Stimulated activated CD4-positive, alpha-beta T cell treated with anti-CD3 and anti-CD28 coated beads, Interleukin-12 subunit alpha, Interleukin-12 subunit beta, amount 100 ng/mL, for 4 hours (primary cell): ENCODE results near the gene PTRHD1.
A peak's percentile ranks its signal among the peaks of the same experiment; 100 is the strongest.
"Not testable (repeated sequence)": the region's sequence is repeated elsewhere in the genome, so short reads cannot be mapped to it uniquely, and the experiment has no call there.

Source experiments
- DNase-seq: peaks from one replicate; pipeline ENCODE4 v3.0.0-alpha.2; 2020

The PTRHD1 gene, protein sequence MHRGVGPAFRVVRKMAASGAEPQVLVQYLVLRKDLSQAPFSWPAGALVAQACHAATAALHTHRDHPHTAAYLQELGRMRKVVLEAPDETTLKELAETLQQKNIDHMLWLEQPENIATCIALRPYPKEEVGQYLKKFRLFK

DNA sequence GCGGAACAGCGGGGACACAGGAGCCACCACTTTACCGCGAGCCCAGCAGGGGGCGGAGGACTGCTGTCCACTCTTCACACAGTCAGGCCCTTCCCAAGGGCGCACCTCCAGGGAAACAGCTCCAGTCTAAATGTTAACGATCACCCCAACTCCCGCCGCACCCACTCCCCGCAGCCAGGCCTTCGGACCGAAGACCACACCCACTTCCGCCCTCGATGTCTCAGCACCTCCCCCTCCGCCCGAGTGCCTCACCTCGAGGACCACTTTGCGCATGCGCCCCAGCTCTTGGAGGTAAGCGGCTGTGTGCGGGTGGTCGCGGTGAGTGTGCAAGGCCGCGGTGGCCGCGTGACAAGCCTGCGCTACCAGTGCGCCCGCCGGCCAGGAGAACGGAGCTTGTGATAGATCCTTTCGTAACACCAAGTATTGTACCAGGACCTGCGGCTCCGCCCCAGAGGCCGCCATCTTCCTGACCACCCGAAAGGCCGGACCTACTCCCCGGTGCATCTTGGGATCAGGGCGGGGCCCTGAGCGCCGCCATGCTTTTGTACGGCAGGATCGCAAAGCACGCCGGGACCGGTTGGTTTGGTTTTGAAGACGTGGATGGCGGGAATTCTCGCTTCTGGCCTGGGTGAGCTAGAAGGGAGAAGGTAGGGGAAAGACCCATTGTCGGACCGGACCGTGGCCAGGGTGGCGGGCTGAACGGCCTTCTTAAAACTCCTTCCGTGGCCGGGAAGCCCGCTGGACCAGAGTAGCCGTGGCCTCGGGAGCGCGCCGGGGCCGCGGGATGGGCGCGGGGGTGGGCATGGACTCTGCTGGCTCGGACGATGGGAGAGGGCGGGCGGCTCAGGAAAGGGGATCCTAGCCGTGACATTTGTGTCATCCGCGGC lies at the start of gene PTRHD1, which contains the start of gene CENPO:
Gene PTRHD1 (minus strand): TSS at position 518 of the 887 bp plus-strand sequence. CDS start 14 bp downstream, at position 504.
Gene CENPO (plus strand): TSS at position 552 of the 887 bp plus-strand sequence. CDS start 495 bp downstream, outside the sequence.
- DNase-seq: peak; percentile 93

DNA sequence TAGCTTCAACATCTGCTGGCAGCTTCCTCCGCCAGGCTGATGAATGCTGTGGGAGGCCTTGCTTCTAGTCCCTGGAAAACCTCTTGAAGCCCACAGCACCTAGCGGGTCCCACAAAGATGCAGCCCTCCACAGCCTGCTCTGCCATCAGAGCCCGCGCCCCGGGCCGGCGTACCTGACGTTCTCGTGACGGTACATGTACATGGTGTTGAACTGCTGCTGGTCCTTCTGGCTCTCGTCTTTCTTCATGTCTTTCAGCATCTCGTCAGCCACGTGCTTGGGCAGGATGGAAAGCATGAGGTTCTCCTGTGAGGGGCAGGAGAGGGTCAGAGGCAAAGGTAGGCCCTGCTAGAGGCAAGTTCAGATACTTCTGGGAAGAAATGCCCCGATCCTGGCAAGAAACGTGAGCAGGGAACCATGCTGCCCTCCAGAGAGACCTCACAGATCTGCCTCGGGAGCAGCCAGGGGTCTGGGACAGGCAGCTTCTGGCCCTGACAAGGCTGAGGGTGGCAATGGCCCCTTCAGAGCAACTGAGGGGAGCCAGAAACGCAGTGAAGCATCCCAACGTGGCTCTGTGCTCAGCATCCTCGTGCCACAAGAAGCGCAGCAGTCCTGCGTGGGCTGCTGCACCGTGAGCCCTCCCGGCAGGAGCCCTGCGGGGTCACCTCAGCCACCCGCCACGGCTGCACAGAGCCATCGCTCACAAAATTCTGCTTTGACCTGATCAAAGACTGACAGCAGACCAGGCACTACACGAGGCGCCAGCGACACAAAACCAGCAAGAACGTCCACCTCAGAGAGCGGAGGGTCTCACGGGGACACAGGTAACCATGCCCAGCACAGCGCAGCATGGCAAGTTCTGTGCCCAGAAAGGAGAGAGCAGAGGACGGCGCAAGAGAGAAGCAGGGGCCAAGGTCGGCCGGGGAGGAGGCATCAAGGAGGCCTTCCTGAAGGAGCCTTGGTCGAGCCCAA lies 49.2 kb upstream of the PTRHD1 start:
- no peak for DNase-seq

DNA sequence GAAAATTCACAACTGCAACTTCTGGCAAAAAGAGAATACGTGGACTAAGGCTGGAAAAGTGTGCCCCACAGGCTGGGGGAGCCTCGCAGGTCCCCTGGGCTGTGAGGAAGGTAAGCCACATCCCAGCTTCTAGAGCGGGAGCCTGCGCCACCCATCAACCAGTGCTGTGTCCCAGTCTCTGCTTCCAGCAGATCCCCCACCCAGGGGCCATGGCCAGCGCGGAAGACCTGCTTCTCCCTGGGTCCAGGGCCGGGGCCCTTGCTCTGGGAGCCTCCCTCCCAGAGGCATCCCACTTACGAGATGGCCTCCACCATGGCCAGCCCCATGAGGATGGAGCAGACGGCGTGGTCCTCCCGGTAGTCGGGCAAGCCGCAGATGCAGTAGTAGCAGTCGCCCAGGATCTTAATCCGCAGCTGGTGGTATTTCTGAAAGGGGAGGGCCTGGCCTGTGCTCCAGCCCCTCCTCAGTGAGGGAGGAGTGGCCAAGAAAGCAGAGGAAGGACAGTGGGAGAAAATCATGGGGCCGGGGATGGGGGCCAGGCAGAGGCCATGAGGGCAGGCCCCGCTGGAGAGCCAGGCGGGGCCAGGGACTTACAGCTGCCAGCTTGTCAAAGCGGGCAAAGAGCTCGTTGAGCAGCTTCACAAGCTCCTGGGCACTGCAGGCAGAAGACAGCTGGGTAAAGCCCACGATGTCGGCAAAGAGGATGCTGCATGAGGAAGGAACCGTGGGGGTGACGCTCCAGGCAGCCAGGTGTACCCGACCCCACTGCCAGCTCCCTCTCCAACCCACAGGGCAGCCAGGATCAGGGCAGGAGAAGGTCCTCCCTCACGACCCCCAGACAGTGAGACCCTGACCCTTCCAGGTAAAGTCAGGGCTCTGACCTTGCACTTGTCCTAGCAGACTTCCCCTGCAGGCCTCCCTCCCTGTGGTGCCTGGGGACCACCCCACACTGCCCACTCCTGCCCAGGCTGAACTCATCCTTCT lies 48.1 kb upstream of the PTRHD1 start:
- no peak for DNase-seq

DNA sequence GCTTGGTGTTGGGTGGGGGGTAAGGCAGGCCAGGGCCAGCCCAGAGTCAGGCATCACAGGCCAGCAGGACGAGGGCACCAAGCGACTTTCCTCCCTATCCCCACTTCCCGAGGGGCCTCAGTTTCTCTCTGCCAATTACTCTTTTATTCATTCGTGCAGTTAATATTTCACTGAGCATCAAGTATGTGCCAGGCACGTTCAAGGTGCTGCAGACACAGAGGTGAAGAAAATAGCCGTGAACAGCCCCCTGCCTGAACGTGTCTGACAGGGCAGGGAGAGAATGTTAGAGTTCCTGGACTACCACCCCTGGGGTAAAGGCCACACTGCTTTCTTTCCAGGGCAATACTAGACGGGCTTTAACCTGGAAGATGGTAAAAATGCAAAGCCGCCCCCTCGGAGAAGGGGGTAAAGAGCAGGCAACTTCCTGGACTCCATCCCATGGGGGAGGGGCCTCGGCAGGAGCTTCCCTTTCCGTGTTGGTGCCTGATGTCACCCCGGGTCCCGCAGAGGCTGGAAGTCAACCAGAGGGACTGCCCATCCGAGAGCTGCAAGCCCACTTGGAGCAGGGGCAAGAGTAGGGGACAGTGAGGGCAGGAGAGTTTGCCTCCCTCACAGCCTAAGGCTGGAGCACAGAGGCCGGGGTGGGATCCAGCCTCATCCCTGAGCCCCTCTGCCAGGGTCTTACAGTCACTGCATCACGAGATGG lies 47.1 kb upstream of the PTRHD1 start:
- no peak for DNase-seq

DNA sequence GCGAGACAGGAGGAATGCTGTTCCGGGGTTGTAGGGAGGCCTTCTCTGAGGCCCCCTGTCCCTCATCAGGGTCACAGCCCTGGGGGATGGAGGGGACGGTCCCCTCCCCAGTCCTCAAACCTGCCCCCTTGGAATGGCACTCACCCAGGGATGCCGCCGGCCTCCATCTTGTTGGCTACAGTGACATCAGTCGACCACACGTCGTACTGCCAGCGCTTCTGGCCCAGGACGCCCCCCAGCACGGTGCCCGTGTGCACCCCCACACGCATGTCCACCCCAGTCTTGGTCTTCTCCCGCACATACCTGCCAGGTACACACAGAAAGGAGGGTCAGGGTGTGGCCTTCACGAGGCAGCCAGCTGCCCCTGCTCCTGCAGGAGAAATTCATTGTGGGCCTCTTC lies 46.5 kb upstream of the PTRHD1 start:
- no peak for DNase-seq

DNA sequence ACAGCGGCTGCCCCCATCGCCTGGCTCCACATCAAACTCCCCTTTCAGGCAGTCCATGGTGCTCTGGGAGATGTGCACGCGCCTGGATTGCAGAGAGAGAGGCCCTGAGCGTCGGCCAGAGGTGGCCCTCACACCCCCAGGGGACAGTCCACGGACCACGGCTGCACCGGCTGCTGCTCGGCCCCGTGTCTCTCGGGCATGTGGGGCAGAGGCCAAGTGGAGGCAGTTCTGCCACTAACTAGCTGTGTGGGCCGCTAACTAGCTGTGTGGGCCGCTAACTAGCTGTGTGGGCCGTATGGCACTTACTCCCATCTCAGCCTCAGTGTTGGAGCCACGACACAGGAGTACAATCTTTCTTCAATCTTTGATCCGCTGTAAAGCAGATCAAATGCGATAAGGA lies 45.4 kb upstream of the PTRHD1 start:
- DNase-seq: no peak

DNA sequence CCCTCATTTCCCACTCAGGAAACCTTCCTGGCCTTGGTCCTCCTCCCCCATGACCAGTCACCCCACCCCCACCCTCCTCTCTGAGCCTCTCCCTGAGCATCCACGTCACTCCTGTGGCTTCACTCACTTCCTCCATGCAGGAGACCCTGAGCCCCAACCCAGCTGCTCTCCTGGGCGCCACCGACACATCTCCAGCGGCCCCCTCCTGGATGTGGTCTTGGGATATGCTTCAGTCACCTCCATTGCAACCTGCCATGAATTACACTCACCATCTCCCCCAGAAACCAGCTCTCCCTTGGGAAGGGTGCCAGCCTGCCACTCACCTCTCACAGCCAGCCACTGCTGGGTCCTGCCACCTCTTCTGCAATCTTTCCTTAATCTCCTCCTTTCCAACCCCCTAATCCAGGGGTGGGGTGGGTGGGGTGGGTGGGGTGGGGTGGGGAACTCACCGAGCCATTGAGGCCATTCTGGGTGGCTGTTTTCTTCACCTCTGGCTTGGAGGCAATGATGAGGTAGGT lies 44.9 kb upstream of the PTRHD1 start:
- no peak for DNase-seq

DNA sequence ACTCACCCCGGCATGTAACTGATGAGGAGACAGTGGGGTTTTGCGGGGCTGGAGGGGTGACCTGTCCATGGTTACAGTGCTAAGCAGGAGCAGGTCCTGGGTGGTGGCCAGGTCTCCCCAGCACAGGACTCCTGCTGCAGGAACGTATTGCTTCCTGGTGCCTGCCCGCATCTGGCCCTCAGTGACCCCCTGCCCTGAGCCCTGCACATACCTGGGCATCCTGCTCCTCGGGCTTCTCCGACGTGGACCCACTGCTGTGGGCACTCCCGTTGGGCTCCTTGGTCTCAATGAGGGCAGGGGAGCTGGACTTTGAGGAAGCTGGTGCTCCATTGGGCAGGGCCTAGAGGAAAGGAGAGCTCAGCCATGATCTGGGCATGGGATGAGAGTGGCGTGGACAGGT lies 43.5 kb upstream of the PTRHD1 start:
- DNase-seq: no peak

DNA sequence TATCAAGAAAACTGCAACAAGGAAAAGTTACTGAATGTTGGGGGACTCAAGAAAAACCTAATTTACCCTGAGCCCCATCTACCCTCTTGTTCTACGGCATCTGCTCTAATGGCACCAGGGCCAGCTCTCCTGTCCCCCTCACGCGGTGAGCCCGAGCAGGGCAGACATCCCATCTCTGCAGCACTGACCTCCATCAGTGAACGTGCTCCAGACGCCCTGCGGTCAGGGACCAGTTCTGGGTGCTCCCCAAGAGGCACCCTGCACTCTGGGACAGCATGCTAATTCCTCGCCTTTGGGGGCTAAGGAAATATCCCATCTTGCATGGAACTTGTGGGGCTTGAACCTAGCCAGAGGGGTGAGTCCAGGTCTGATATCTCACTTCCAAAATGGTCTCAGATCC lies 43.0 kb upstream of the PTRHD1 start:
- DNase-seq: no peak

DNA sequence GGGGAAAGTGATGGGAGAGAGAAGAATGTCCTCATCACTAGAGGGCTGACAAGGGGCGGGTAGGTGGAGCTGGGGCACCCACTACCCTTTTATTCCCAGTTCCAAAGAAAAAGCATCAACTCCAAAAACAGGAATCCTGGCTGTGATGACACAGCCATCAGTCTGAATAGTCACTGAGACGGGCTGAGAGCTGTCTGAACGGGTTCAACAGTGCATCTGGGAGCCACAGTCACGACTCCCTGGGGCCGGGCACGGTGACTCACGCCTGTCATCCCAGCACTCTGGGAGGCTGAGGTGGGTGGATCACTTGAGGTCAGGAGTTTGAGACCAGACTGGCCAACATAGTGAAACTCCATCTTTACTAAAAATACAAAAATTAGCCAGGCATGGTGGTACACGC lies 42.2 kb upstream of the PTRHD1 start:
- DNase-seq: not testable (repeated sequence)

DNA sequence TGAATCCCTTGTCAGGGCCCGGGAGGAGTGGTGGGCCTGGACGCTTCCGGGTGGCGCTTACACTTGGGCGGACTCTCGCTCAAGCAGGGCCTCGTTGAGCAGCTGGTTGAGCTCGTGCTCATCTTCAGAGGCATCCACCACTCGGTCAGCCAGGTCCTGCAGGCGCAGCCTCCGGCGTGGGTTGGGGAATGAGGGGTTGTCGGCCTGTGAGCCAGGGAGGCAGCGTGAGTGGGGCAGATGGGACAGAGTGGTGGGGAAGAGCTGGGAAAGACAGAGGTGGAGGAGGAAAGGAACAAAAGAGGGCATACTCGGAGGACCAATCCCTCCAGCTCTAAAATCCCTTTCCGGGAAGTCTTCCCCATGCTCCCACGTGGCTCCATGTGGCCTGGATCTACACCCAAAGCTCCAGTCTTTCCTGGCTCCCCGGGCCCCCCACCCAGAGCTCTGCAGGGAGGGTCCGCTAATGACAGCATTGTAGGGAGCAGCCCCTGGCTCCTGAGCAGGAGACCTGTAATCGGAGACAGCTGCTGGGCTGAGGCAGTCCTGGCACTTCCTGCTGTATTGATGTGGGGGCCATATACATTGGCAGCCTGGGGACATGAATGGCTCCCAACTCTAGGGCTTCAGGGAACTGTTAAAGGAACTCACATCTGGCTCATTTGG lies 41.7 kb upstream of the PTRHD1 start:
- DNase-seq: no peak

DNA sequence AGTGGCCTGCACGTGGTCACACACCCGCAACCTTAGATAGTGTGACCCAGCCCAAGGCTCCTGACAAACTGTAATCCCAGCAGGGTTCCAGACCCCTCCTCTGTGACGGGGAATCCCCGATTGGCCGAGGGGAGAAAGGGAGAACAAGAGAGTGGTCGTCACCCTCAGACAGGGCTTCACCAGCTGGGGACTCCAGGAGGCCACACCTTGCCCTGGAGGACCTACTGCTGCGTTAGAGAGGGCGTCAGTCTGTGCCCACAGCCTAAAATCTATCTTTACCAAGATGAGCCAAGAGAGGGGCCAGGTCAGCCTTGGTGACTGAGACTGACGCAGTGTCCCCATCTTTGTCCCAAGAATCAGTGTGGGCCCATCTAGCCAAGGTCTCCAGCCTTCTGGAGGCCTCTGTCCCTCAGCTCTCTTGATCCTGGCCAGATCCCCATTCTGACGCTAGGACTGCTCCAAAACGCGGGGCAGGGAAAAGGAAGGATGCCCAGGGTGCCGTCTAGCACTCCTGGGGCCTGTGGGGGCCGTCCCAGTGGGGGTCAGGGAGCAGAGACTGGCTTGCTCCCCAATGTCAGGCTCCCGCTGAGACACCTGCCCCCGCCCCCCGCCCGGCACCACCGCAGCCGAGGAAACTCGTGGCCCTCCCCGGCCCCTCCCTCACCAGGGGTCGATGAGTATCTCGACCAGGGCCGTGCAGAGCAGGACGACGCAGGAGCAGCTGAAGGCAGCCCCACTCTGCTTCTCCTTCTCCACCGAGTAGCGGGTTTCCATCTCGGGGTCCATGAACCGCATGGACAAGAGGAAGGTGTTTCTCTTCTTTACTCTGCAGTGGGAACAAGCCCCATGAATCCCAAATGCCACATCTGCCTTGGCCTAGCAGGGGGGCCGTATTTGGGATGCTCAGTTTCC lies 40.9 kb upstream of the PTRHD1 start:
- no peak for DNase-seq

DNA sequence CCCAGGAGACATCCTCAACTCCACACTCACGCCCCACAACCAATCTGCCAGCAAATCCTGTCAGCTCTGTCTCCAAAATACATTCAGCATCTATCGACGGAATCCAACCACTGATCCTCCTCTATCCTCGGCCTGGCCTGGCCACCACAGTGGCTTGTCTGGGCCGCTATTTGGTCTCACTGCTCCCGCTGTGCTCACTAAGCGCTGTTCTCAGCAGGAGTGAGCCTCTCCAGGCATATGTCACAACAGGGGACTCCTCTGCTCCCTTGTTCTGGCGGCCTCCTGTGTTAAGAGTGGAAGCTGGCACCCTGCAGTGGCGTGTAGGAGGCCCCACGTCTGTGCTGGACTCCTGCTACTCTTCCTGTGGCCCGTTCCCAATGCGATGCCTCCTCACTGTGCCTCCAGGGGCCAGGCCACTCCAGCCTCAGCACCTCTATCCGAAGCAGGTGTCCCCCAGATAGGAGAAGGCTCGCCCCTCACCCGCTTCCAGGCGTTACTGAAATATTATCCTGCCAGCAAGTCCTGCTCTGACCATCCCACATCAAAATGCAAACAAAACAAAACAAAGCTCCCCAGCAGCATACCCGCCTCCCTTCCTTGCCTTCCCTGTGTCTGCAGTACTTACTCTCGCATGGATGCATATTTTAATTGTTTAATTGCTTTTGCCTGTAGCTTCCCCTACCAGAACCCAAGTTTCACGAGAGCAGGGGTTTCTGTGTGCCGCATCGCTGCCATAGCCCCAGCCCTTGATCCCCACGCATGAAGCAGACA lies 39.9 kb upstream of the PTRHD1 start:
- no peak for DNase-seq

DNA sequence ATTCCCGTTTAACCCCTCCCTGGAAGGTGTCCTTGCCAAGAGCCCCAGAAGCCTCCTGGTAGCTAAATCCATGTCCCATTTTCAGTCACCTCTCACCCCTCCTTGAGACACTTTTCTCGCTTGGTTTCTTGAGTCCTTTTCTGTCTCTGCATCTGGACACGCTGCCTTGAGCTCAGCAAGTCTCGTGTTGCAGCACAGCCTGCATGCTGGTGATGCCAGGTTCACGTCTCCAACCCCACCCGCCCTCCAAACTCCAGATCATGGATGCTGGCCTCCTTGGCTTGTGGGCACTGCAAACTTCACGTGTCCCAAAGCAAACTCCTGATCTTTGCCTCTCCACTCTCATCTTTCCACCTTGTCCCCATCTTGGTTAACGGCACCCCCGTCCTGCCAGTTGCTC lies 39.3 kb upstream of the PTRHD1 start:
- no peak for DNase-seq

DNA sequence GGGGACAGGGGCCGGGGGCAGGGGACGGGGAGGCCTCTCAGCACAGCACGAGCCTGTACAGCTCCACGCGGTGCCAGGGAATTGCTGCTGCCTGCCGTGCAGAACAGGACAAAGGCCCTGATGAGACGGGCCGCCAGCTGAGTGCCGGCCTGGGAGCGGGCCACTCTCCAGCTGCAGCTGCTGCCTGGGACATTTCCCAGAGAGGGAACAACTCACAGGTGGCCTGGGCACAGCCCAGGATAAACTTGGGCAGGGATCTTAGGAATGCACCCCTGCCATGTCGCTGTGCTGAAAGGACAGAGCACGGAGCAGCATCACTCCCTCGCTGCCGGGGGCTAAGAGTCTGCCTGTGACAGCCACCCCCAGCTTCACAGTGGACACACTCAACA lies 38.9 kb upstream of the PTRHD1 start:
- DNase-seq: no peak

DNA sequence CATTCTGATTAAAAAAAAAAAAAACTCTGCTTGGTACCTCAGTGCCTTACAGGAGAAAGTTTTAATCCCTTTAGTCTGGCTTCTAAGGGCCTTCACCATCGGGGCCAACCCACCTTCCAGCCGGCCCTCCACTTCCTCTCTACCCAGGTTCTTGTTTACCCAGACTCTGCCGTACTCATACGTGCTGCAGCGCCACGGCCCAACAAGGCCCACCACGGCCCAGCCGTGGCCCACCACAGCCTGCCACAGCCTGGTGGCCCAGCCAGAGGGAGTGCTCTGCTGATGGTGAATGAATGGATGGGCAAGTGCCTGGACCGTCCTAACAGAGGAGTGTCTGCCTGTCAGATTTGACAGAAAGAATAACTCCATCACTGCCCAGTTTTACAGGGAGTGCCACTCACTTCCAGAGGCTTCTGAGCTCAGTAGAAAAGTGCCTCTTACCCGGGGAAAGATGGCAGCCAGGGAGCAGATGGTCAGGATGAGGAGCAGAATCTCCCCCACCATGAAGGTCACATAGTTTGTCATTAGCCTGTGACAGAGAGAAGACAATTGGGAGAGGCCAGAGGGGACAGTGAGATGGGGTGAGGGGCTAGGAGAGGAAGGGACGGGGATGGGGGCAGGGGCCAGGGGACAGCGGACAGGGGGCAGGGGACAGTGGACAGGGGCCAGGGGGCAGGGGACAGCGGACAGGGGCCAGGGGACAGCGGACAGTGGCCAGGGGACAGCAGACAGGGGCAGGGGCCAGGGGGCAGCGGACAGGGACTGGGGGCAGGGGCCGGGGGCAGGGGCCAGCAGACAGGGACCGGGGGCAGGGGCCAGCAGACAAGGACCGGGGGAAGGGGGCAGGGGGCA lies 38.3 kb upstream of the PTRHD1 start:
- DNase-seq: no peak

DNA sequence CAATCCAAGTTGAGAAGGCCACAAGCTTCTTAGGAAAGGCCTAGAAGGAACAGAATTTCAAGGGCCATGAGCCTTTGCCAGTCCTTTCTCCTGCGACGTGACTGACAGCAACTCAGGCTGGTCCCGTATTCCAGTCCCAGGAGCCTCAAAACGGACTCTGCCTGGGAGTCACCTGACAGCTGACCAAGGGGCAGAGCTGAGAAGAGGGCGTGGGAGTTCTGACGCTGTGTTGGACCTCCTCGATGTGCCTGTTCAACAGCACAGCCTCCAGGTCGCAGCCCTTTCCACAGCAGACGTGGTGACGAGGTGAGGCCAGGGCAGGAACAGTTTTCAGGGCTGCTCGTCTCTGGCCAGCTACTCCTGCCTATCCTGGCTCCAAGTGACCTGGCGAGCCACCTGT lies 37.6 kb upstream of the PTRHD1 start:
- no peak for DNase-seq

DNA sequence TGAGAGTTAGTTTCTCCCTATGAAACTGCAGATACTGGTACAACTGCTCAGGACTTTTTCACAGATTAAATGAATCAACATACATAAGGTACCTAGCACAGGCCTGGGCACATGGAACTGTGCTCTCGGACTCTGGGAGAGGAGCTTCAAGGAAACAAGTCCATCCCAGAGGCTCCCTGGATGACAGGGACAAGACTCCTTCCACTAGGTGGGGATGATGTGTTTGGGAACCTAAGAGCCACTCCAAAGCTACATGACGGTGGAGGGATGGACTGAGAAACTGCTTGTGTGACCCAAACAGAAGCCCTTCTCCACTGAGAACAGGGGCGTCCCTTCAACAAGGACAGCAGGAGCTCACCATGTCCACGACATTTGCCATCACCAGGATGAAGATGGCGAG lies 37.2 kb upstream of the PTRHD1 start:
- no peak for DNase-seq
